HL-60 (cell line): ENCODE data around the gene SCYGR1.

Experiments used
- CTCF ChIP-seq: IDR thresholded peaks from one replicate; pipeline ENCODE4 v1.5.1; 2011; ENCODE audit warnings: low read length, control low read depth, inconsistent platforms; ENCODE audit not compliant: insufficient read depth
- POLR2AphosphoS5 ChIP-seq: IDR thresholded peaks from 2 replicates; pipeline ENCODE4 v1.6.1; 2012; ENCODE audit warnings: low read depth
- REST ChIP-seq: IDR thresholded peaks from 2 replicates; pipeline ENCODE4 v1.6.1; 2012; ENCODE audit warnings: low read depth; ENCODE audit not compliant: insufficient replicate concordance
- SPI1 ChIP-seq: IDR thresholded peaks from 2 replicates; pipeline ENCODE4 v1.6.1; 2012; ENCODE audit warnings: low read depth, mild to moderate bottlenecking, borderline replicate concordance

- TF ChIP-seq CTCF (no peak), POLR2AphosphoS5 (no peak), REST (no peak), SPI1 (no peak)
These were observed 13.6 kb downstream of the SCYGR1 start for GRCh38 chr2:227374158-227374557.
